MM.1S (cell line): ENCODE data around the gene EEF2K.

Experiments used
- DNase-seq: peaks from one replicate; pipeline ENCODE4 v3.0.0-alpha.2; 2015
- H2AFZ ChIP-seq: fragments of 300-600 bp; sonication (generic); 2 replicates; pipeline ENCODE4 v1.6.0; 2016; ENCODE audit warnings: antibody characterized with exemption, low read length
- H3F3A ChIP-seq: fragments of 300-600 bp; sonication (generic); 2 replicates; pipeline ENCODE4 v1.6.1; 2016; ENCODE audit warnings: mild to moderate bottlenecking, antibody characterized with exemption, low read length, moderate library complexity, mixed read lengths; ENCODE audit not compliant: insufficient read depth
- H3K27ac ChIP-seq: fragments of 300-600 bp; sonication (generic); 2 replicates; pipeline ENCODE4 v1.5.1; 2016; ENCODE audit warnings: mild to moderate bottlenecking, low read length
- H3K27me3 ChIP-seq: fragments of 300-600 bp; sonication (generic); replicated peaks from 2 replicates; pipeline ENCODE4 v1.6.0; 2016; ENCODE audit warnings: low read length; ENCODE audit not compliant: insufficient read depth
- H3K36me3 ChIP-seq: fragments of 300-600 bp; sonication (generic); replicated peaks from 2 replicates; pipeline ENCODE4 v1.6.1; 2016; ENCODE audit warnings: mild to moderate bottlenecking, low read length, mixed read lengths; ENCODE audit not compliant: insufficient read depth
- H3K4me1 ChIP-seq: fragments of 300-600 bp; sonication (generic); 2 replicates; pipeline ENCODE4 v1.6.1; 2016; ENCODE audit warnings: low read length, mixed read lengths
- H3K4me2 ChIP-seq: fragments of 300-600 bp; sonication (generic); 2 replicates; pipeline ENCODE4 v1.6.0; 2016; ENCODE audit warnings: low read depth, low read length
- H3K4me3 ChIP-seq: fragments of 300-600 bp; sonication (generic); 2 replicates; pipeline ENCODE4 v1.5.1; 2016; ENCODE audit warnings: low read length, mixed read lengths
- H3K79me2 ChIP-seq: fragments of 300-600 bp; sonication (generic); 2 replicates; pipeline ENCODE4 v1.6.1; 2016; ENCODE audit warnings: mixed run types, low read length, mixed read lengths
- H3K9ac ChIP-seq: fragments of 300-600 bp; sonication (generic); 2 replicates; pipeline ENCODE4 v1.6.1; 2016; ENCODE audit warnings: low read length, mixed read lengths
- H3K9me2 ChIP-seq: fragments of 300-600 bp; sonication (generic); replicated peaks from 2 replicates; pipeline ENCODE4 v1.6.1; 2016; ENCODE audit warnings: mild to moderate bottlenecking, low read length, mixed read lengths; ENCODE audit not compliant: insufficient read depth
- H3K9me3 ChIP-seq: fragments of 300-600 bp; sonication (generic); replicated peaks from 2 replicates; pipeline ENCODE4 v1.6.1; 2016; ENCODE audit warnings: mild to moderate bottlenecking, low read length, mixed read lengths; ENCODE audit not compliant: insufficient read depth
- H4K20me1 ChIP-seq: fragments of 300-600 bp; sonication (generic); 2 replicates; pipeline ENCODE4 v1.6.1; 2016; ENCODE audit warnings: mild to moderate bottlenecking, low read length, moderate library complexity, mixed read lengths; ENCODE audit not compliant: insufficient read depth
- EZH2 ChIP-seq: fragments of 300-600 bp; sonication (generic); optimal IDR thresholded peaks from 2 replicates; pipeline ENCODE3; 2017; ENCODE audit warnings: low read depth, mild to moderate bottlenecking, antibody characterized with exemption, low read length, mixed read lengths
- EZH2phosphoT487 ChIP-seq: fragments of 300-600 bp; sonication (generic); IDR thresholded peaks from 2 replicates; pipeline ENCODE4 v1.6.1; 2018; ENCODE audit warnings: antibody characterized with exemption, low read length
- TF ChIP-seq, protein P1 (sequence below): fragments of 300-600 bp; sonication (generic); IDR thresholded peaks from 2 replicates; pipeline ENCODE4 v1.5.1; 2016; ENCODE audit warnings: antibody characterized with exemption, low read length, mixed read lengths

Gene EEF2K

DNA sequence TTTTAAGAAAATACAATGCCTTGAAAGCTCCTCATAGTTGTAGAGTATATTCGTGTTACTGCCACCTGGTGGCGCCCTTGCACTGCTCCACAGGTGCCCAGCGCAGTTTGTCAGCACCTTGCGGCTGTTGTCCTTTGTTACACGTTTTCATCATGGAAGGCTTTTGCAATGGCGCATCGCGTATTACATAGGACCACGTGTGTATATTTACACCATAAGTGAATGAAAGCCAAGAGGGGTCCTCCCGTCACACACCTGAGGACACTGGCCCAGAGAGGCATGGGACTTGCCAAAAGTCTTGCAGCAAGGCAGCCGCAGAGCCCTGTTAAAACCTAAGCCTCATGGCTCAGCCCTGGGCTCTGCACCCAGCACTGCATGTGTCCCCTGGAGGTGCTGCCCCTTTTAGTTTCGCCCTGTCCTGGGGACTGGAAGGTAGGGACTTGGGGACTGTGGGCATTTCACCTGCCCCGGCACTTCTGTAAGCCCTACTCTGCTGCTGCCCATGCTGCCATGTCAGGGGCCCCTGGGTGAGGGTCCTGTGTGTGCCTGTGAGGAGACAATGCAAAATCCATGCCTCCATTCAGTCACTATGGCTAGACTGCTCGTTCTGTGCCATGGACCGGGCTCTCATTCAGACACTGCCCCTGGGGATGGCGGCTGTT is 115.4 kb downstream of the EEF2K start:
- no peaks in the 10 kb centered on the region for H3K27me3 ChIP-seq
- no peaks in the 10 kb centered on the region for H3K9me2 ChIP-seq
- DNase-seq = peak; percentile 62
- no peaks in the 10 kb centered on the region for H3F3A ChIP-seq
- TF ChIP-seq EZH2 = no peak
- TF ChIP-seq, protein P1, sequence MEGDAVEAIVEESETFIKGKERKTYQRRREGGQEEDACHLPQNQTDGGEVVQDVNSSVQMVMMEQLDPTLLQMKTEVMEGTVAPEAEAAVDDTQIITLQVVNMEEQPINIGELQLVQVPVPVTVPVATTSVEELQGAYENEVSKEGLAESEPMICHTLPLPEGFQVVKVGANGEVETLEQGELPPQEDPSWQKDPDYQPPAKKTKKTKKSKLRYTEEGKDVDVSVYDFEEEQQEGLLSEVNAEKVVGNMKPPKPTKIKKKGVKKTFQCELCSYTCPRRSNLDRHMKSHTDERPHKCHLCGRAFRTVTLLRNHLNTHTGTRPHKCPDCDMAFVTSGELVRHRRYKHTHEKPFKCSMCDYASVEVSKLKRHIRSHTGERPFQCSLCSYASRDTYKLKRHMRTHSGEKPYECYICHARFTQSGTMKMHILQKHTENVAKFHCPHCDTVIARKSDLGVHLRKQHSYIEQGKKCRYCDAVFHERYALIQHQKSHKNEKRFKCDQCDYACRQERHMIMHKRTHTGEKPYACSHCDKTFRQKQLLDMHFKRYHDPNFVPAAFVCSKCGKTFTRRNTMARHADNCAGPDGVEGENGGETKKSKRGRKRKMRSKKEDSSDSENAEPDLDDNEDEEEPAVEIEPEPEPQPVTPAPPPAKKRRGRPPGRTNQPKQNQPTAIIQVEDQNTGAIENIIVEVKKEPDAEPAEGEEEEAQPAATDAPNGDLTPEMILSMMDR = peak; percentile 94
- no peak overlapping the region for H2AFZ ChIP-seq
- H3K27ac ChIP-seq = no peak overlapping the region
- no peaks in the 10 kb centered on the region for H3K4me1 ChIP-seq
- no peaks in the 10 kb centered on the region for H3K9me3 ChIP-seq
- no peaks in the 10 kb centered on the region; the same call in 1 of the 2 replicates for H3K36me3 ChIP-seq
- H3K4me2 ChIP-seq = no peak overlapping the region
- no peaks in the 10 kb centered on the region for H4K20me1 ChIP-seq
- H3K4me3 ChIP-seq = no peak overlapping the region
- H3K9ac ChIP-seq = no peak overlapping the region
- H3K79me2 ChIP-seq = peaks cover 17% of the 10 kb centered on the region

GRCh38 chr16:22322021-22322471 is 116.0 kb downstream of the EEF2K start:
- Histone ChIP-seq H3K4me3 (no peak overlapping the region), H3K9me2 (no peaks in the 10 kb centered on the region), H3K9me3 (no peaks in the 10 kb centered on the region), H3K27ac (no peak overlapping the region), H3K36me3 (no peaks in the 10 kb centered on the region; the same call in 1 of the 2 replicates), H3K27me3 (no peaks in the 10 kb centered on the region), H4K20me1 (no peaks in the 10 kb centered on the region), H3K9ac (no peak overlapping the region), H2AFZ (no peak overlapping the region), H3K4me1 (no peaks in the 10 kb centered on the region), H3K4me2 (no peak overlapping the region), H3K79me2 (peaks cover 17% of the 10 kb centered on the region), H3F3A (no peaks in the 10 kb centered on the region)
- TF ChIP-seq EZH2phosphoT487 (no peak), EZH2 (no peak)
- TF ChIP-seq, protein P1 = no peak
- no peak for DNase-seq

DNA sequence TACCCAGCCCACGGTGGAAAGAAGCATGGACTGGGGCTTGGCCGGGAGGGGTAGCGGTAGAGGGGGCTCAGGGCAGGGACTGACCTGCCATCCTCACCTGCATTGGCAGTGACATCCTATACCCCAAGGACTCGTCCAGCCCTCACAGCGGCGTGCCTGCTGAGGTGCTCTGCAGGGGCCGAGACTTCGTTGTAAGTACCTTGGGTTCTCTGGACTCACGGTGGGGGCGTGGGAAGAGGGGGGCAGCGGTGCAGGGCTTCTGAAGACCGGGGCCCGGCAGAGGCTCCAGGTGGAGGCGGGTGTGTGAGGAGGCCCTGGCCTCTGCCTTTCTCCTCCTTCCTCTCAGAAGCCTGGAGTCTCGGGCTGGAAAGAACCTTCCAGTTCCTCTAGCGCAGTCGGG is 116.7 kb downstream of the EEF2K start:
- no peaks in the 10 kb centered on the region for H4K20me1 ChIP-seq
- H3K36me3 ChIP-seq = no peaks in the 10 kb centered on the region; the same call in 1 of the 2 replicates
- DNase-seq = no peak
- no peak overlapping the region for H3K9ac ChIP-seq
- no peaks in the 10 kb centered on the region for H3F3A ChIP-seq
- H3K27ac ChIP-seq = no peak overlapping the region
- no peaks in the 10 kb centered on the region for H3K27me3 ChIP-seq
- no peak overlapping the region for H3K4me3 ChIP-seq
- peaks cover 17% of the 10 kb centered on the region for H3K79me2 ChIP-seq
- TF ChIP-seq, protein P1 = no peak
- no peak for TF ChIP-seq EZH2
- TF ChIP-seq EZH2phosphoT487 = no peak
- H3K4me2 ChIP-seq = no peak overlapping the region
- no peak overlapping the region for H2AFZ ChIP-seq
- no peaks in the 10 kb centered on the region for H3K9me2 ChIP-seq
- no peaks in the 10 kb centered on the region for H3K9me3 ChIP-seq
- no peaks in the 10 kb centered on the region for H3K4me1 ChIP-seq
